Measurements from ENCODE around the gene NCAN.

The NCAN gene

DNA sequence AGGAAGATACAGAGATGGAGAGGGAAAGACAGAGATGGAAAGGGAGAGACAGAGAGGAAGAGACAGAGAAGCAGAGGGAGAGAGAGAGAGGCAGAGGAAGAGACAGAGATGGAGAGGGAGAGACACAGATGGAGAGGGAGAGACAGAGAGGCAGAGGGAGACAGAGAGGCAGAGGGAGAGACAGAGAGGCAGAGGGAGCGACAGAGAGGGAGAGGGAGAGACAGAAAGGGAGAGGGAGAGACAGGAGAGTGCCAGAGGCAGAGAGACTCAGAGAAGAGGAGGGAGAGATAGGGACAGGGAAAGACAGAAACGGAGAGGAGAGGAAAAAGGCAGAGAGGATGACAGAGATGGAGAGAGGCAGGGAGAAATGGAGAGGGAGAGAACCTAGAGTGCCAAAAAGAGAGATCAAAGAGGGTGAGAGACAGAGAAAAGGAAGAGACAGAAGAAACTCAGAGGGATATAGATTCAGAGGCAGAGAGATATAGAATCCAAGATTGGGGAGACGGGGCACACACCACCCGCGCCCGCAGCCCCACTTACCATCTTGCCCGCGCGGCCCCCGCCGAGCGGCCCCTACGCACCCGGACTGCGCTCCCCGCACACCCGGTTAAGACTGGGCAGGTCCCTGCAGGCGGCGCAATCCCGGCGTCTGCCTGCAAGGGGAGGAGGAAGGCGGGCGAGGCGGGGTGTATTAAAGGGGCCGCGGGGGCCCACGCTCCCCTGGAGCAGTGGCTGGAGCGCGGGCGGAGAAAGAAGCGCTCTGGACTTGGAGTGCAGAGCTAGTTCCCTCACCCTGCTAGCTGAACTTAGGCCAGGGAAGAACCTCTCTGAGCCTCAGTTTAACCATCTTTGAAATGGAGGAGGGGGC is 50.7 kb downstream of the NCAN start:
- no peak for DNase-seq

DNA sequence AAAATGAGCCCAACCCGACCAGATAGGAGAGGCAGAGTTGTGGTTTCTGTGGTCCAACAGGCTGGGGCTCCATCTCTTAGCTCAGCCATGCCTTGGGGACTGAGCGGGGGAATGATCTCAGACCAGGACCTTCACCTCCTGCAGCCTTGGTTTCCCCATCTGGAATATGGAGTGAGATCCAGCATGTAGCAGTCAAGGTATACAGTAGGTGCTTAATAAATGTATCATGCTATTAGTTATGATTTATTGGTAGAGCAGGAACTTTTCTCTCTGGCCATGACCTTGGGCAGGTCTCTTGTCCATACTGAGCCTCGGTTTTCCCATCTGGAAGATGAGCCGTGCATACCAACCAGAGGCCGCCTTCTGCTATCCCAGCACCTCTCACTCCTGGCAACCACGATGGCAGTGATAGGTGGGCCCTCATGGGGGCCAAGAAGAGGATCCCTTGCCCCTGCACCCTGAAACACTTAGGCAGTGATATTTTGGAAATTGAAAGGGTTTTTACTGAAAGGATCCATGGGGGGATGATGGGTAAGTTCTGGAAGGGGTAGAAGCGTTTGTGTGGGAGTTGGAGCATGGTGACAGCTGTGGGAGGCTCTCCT is 52.2 kb downstream of the NCAN start:
- DNase-seq = no peak

DNA sequence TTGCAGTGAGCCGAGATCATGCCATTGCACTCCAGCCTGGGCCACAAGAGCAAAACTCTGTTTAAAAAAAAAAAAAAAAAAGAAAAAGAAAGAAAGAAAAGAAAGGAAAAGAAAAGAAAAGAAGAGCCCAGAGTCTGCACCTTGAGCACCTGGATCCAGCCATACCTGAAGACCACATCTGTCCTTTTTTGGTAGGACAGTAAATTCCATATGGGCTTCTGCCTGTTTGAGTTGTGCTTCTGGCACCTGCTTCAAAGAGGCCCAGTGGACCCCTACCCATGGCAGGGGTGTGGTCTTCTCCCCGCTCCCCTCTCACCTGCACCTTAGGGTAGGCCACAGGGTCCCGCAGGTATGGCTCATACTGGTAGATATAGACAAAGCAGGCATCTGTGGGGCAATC is 55.5 kb downstream of the NCAN start:
- no peak for DNase-seq

DNA sequence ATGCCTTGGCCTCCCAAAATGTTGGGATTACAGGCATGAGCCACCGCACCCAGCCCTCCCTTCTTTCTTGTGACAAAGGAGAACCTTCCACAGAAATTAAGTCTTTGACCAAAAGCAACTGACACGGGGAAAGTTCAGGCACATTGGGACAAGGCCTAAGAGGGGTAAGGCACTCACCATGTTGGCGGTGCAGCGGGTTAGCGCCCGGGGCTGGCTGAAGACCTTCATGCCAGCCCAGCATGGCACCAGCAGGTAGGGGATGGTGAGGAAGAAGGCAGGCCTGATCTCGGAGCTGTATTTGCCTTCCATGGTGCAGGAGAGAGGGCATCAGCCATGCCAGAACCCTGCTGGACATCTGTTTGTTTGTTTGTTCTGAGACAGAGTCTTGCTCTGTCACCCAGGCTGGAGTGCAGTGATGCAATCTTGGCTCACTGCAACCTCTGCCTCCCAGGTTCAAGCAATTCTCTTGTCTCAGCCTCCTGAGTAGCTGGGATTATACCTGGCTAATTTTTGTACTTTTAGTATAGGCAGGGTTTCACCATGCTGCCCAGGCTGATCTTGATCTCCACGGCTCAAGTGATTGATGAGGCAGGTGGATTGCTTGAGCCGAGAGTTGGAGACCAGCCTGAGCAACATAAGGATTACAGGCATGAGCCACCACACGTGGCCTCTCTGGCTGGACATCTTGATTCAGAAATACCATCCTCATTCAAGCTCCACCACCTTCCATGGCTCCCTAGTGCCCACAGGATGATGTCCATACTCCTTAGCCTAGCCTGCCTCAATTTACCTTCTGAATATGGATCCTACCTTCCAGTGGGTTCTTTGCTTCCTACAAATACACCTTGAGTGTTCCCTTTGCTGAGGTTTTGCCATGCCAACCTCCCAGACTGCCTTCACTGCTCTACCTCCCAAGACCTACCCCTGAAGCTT is 57.0 kb downstream of the NCAN start:
- DNase-seq = no peak

DNA sequence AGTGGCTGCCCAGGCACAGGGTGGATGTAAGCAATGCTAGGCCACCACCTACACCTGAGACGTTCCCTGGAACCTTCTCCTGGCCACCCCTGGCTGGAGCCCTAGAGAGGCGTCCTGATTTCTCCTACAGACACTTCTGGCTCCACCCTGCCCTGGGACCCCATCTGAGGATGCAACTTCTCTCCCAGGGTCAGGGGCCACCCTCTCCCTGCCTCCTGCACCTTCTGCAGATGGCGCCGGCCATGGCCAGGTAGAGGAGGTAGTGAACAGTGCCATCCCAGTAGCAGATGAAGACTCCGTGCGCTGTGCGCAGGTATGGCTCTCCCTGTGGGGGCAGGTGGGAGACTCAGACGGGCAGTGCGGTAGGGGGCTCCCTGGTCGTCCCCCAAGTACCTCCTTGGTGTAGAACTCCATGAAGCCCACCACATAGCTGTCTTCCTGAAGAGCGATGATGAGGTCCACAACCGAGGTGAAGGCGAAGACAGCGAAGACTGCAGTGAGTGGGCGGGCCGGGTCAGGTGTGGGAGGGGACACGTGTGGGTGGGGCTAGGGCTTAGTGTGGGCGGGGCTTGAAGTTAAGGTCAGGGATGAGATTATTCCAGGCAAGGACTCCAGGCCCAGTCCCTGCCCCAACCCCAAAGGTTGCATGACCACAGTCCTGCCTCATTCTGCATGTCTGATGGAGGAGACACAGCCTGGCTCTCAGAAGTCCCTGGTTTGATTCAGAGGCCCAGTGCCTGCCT is 58.4 kb downstream of the NCAN start:
- DNase-seq = no peak

DNA sequence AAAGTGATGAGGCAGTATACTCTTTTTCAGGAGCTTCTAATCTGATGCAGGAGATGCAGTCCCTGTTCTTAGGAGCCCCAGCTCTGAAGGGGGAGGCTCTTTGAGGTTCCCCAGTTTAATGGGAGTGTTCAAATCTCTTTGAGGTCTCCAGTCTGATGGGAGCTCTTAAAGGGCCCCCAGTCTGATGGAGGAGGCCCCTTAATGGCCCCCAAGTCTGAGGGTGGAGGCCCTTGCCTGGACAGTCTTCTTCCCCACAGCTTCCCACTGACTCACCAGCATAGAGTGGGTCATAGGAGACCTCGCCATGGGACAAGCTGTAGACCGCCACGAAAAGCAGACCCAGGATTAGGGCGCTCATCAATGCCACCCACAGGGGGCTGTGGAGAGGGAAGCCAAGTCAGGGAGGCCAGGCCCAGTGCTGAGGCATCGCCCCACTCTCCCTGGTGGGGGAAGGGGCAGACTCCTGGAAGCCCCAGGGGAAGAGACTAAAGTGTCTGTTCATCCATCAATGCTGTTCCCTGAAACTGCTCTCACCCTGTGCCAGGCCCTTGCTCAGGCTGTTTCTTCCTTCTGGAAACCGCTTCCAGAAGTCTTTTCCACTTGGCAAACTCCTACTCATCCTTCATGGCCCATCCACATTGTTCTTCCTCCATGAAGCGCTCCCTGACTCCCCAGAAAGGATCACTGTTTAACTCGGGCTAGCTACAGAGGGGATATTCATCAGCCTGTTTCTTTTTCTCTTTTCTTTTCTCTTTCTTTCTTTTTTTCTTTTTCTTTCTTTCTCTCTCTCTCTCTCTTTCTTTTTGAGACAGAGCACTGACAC is 59.2 kb downstream of the NCAN start:
- DNase-seq = no peak

DNA sequence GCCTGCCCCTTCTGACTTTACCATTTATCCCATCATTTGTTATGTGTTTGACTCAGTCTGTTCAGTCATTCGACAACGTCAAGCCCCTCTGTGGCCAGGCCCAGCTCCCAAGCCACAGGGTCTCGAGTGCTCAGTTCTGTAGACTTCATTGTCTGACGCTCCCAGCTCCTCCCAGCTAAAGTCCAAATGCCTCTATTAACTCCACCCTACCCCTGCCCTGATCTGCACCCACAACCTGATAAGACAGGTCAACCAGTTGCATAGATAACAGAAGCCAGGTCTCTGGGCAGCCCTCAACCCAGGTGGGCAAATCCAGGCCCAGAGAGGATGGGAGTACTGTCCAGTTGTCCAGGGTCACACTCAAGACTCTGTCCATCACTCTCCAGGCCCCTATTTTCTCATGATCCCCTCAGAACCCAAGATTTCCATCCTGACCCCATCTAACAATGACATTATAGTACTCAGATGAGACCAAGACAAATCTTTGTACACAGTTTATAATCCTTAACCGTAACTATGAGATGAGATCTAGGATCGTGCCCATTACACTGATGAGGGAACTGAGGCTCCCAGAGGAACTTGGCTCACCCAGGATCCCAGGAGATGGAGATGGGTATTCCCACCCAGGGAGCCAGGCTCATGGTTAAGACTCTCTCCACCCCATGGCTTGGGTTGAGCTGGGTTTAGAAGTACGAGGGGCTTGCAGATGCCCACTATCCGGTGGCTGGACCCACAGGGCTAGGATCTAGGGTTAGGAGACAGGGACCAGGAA is 60.3 kb downstream of the NCAN start:
- DNase-seq = no peak

DNA sequence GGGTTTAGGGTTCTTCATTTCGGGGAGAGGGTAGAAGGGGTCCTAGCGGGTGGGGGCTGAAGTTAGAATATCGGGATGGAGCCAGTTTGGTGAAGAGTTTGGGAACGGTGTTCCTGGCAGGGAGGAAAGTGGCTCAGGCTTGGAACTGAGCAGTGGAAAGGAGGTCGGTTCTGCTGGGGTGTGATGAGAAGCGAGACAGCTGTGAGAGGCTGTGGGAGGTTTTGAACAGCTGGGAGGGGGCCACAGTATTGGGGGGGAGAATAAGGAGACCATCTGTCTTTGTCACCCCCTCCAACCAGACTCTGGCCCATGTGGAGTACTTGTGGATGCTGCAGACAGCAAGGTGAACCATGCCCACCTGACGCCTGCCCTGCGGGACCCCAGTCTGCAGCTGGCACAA is 62.4 kb downstream of the NCAN start:
- no peak for DNase-seq

DNA sequence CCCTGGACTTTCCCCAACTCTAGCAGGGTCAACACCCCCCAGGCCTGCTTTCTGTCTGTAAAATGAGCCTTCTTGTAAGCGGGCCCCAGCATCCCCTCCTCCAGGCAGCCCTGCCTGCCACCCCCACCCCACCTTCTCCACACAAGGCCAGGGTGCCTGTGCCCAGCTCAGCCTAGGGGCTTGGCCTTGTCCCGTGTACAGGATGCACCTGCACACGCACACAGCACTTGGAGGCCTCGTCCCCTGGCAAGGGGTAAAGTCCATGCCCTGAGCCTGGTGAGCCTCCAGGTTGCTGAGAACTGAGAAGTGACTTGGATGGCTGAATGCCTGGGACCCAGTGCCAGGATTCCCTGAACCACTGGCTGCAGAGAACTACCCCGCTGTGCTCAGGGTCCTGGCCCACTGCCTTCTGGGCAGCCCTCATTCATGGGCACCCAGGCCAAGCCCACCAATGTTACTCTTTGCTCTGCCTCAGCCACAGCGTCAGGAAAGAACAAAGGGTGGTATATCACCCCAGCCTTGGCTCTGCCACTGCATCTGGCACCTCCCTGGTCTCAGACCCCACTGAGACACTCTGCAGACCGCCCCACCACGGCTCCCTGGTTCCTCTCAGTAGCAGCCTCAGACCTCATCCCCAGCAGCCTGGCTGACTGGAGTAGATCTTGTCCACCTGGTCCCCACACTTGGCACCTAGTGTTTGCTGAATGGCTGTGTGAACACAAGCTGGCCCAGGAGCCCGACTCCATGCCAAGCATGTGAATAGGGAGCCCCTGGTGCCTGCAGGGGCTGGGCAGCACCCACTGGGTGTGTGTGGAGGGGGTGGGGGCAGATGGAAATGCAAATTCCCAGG is 63.2 kb downstream of the NCAN start:
- no peak for DNase-seq

DNA sequence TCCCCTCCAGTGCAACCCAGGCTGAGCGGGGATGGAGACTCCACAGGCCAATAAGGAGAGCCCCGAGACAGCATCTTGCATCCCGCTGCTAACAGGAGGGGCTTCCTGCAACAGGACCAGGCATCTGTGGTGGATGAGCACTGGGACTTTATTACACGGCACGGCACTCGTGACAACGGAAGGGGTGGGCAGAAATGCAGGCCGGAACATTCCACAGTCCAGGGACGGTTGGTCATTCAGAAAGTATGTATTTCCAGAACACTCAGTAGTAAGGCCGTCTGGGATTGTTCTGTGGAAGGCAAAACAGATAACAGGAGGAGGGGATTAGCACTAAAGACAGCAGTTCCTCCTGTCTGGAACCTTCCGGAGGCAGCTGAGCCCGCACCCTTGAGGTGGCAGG is 64.6 kb downstream of the NCAN start:
- DNase-seq = no peak

DNA sequence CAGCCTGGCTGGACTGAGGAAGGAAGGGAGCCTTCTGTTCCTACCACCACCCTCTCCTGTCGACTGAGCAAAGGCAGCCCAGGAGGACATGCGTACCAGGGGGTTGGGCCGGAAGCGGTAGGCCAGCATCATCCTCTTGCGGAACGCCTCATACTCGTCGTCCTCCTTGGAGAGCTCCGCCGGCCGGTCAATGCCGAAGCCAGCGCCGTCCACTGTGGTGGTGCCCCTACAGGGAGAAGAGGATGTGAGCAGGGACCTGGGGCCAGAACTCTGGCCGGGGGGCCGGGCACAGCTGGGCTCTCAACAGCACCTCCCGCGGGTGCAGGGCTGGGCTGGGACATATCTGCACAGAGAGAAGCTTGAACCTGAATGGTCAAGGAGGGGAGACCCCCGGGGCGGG is 65.1 kb downstream of the NCAN start:
- no peak for DNase-seq

DNA sequence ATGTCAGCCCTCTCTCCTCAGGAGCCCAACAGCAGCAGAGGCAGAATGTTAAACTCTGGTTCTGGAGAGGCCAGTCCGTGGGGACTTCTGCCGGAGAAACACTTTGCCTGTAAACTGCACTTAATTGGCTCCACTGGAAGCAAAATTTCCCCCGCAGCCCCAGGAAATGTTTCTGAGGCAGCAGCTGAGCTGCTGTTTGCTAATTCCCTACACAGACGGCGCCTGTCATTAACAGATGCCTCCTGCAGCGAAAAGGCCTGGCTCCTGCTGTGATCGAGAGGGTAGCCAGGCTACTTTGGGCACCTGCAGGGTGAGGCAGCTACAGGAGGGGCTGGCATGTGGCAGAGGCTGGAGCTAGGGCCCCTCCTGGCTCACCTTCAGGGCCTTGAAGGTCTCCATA is 66.6 kb downstream of the NCAN start:
- DNase-seq = no peak

DNA sequence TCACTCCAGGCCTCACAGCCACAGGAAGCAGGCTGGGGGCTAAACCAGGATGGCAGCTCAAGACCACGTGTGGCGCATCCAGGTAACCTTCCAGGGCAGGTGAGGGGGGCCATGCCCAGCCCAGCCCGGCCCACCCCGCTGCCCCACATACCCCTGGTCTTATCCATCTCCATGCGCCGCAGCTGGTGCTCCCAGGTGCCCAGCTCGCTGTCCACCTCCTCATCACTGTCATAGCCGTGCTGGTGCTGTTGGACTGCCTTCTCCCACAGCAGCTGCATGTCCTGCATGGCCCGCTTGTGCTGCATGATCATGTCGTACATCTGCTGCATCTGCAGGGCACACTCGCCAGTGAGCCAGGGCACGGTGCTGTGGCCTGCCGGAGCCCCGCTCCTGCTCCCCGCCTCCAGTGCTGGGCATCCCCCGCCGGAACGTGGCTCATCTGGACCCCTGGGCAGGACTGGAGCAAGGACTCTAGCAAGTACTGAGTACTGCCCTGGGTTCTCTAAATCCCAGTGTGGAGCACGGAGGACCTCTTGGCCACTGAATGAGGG is 67.4 kb downstream of the NCAN start:
- DNase-seq = no peak

DNA sequence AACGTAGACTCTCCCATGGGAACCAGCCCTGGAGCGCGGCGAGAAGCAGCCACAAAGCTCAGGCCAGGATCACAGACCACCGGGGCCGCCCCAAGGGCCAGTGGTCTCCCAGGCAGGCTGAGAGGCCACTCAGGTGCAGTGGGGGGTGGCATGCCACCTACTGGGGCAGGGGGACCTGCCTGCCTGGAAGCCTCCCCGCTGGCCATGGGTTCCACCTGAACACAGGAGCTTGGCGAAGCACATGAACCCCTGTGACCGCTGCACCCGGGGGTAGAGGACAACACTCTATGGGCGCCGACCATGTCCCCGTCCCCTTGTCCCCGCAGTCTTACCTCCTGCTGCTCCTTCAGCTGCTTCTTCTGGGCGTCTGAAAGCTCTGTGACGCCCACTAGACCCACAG is 68.1 kb downstream of the NCAN start:
- no peak for DNase-seq

DNA sequence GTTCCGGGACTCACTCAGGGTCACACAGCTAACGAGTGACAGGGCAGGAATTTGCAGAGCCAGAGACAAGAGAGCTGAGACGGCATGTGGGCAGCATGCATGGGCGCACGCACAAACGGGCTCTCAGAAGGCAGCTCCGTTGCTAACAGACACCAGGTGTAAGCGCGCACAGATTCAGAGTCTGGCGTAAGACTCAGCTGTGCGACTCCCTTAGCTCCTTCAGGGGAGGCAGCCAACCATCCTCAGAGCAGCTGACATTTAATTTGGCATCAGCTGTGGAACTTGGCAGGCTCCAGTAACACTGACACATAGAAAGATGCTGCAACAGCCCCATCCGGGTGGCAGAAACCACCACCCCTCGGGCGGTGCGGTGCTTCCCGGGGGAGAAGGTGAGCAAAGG is 68.8 kb downstream of the NCAN start:
- no peak for DNase-seq

DNA sequence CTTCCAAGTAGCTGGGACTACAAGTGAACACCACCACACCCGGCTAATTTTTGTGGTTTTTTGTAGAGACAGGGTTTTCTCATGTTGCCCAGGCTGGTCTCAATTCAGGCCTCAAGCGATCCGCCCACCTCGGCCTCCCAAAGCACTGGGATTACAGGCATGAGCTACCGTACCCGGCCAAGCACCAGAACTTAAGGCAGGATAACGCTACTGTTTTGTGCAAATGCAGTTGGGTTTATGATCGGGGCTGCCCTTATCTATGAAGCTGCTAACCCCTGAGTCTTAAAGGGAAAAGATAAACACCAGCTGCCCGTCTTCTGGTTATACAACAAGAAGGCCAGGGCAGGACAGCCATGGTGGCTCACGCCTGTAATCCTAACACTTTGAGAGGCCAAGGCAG is 73.9 kb downstream of the NCAN start:
- DNase-seq = no peak

DNA sequence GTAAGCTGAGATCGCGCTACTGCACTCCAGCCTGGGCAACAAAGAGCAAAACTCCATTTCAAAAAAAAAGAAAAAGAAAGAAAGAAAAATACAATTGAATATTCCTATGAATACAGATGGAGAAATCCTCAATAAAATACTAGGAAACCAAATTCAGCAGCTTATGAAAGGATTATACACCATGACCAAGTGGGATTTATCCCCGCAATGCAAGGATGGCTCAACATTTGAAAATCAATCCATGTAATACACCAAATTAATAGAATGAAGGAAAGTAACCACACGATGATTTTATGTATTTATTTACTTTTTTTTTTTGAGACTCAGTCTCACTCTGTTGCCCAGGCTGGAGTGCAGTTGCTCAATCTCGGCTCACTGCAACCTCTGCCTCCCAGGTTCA is 80.8 kb downstream of the NCAN start:
- no peak for DNase-seq

DNA sequence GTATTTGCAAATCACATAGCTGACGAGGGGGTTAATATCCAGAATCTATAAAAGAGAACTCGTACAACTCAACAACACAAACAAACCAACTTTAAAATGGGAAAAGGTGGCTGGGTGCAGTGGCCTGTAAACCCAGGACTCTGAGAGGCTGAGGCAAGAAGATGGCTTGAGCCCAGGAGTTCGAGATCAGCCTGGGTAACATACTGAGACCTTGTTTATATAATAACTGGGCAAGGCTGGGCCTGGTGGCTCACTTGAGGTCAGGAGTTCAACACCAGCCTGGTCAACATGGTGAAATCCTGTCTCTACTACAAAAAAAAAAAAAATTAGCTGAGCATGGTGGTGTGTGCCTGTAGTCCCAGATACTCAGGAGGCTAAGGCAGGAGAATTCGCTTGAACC is 83.2 kb downstream of the NCAN start:
- DNase-seq = no peak

DNA sequence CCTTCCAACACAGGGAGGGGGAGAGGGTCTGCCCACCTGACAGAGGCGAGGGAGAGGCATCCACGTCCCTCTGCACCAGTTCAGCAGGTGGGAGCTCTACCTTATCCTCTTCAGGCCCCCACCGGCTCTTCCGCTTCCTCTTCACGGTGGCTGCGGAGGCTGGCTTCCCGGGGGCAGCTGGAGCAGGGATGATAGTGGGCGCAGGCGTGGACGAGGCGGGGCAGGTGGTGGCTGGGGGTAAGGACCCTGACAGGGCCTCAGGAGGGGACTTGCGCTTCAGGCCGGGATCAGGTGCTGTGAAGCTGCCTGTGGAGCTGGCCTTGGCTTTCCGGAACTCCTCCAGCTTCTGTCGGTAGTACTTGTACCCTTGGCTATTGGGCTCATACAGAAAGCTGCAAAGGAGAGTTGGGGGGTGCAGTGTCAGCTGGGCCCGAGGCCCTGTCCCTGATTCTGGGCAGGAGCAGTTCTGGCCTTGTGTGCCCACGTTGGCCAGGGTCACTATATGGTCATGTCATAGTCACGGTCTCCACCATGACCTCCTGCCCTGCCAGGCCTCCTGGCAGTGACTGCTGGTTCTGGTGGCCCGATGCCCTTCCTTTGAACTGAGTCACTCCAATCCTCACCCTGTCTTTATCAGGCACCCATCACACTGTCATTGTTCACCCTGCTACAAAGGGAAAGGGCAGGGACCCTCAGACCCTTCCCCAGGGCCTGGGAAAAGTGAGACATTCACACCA is 85.4 kb downstream of the NCAN start:
- DNase-seq = no peak

Data from NCI-H1048 (cell line).